Left renal cortex interstitium (tissue), 4 donors: ENCODE results near the gene AKAP6. TPM values are rescaled to one million over a fixed set of nuclear protein-coding genes. Genes with fewer than 3 reads are reported as not detected.
"Not testable (repeated sequence)": the region's sequence is repeated elsewhere in the genome, so short reads cannot be mapped to it uniquely, and the experiment has no call there.

Experiments
- DNase-seq, 4 donors: peaks; one replicate each; pipeline ENCODE4 v3.0.0-alpha.2; 2013; ENCODE audit warnings: low read depth in 4 of 4, low spot score in 2 of 4, missing footprints in 1 of 4
- polyA plus RNA-seq, 4 donors: library from polyadenylated mRNA; unstranded; fragments of 120-200 nt; gene quantifications; one replicate each; pipeline ENCODE4 v1.2.1, GENCODE V29; 2013; ENCODE audit not compliant: insufficient read length in 4 of 4

Gene AKAP6
- polyA plus RNA-seq, 4 donors = 1.8 to 3.6 (median 3.1) TPM

DNA sequence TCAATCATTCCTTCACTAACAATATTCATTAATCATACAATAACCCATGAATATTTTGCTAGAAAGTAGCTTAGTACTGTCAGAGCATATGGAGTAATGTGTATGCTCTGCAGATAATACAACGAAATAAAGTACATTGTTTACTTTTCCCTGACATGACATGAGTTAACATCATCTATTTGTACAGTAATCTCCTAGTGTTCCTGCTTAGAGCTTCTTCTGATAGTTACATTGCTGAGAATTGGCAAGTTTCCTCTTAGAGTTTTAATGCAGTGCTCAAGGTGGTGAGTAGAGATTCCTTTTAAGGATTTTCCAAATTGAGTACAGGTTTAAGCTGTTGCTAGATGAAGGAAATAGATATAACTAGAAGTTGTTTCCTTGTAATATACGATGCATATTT lies 445.1 kb downstream of the AKAP6 start:
- no peak for DNase-seq

DNA sequence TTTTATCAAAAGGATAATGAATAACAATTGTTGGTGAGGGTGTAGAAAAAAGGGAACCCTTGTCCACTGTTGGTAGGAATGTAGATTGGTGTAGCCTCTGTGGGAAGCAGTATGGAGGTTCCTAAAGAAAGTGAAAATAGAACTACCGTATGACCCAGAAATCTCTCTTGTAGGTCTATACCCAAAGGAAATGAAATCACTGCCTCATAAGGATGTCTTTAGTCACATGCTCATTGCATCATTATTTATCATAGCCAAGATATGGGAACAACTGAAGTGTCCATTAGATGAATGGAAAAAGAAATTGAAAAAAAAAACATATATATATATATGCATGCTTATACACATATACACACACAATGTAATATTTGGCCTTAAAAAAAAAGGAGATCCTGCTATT lies 450.7 kb downstream of the AKAP6 start:
- DNase-seq = no peak

DNA sequence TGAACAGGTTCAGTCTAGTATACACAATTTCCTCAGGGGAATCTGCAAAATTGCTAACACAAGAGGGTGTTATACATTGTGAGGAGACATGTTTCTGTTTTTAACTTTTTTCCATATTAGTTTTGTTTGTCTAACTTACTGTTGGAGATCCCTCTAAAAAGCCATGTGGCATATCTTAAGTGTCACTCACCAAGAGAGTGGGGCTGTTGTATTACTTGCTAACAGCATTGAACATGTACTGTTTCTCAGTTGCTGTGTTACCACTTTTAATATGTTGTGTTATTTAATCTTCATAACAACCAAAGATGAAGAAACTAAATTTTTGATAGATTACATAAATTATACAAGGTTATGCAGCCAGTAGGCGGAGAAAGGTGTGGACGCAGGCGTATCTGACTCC lies 455.3 kb downstream of the AKAP6 start:
- DNase-seq = no peak

DNA sequence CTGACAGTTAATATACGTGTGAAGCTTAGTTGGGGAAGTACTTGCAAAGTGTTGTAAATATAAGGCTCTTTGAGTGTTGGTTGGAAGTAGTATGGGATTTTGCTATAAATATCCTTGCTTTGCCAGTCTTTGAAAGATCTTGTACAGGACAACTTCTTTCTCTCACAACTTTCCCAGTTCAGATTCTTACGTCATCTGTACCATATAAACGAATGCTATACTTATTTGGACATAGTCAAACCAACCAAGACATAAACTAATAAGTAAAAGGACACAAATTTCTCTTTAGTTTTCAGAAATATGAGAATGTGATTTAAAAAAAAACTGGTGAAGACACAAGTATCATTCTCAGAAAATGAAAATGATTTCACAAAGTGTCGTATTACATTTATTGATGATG lies 456.5 kb downstream of the AKAP6 start:
- DNase-seq = no peak

DNA sequence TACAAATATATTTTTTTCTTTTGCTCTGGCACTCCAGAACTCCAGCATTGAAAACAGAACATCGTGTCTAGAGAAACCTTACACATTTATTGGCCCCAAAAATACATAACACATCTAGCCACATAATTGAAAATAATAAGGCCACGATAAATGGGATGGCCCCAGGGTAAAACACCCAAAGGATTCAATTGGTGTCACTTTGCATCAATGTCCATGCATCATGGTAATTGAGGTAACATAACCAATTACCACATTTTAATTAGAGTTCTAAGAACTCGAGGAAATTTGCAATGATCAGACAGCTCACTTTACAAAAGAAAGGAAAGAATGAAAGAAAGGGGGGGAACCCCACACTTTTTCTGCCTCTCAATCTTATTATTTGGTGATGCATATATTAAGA lies 457.8 kb downstream of the AKAP6 start:
- DNase-seq = no peak

DNA sequence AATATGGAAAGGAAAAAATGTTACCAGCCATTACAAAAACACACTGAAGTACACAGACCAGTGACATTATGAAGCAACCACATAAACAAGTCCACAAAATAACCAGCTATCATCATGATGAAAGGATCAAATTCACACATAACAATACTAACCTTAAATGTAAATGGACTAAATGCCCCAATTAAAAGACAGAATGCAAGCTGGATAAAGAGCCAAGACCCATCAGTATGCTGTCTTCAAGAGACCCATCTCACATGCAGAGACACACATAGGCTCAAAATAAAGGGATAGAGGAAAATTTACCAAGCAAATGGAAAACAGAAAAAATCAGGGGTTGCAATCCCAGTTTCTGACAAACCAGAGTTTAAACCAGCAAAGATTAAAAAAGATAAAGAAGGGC lies 463.9 kb downstream of the AKAP6 start:
- not testable (repeated sequence) for DNase-seq

DNA sequence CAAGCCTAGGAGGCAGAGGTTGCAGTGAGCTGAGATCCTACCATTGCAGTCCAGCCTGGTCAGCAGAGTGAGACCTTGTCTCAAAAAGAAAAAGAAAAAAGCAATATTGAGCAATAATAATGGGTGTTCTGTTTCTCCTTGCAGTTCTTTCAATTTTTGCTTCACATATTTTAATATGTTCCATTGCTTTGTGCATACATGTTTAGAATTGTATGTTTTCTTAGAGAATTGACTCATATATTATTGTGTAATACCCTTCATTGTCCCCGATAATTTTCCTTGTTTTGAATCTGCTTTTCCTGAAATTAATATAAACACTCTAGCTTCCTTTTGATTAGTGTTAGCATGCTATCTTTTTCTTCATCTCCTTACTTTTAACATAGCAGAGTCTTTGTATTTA lies 471.2 kb downstream of the AKAP6 start:
- DNase-seq = no peak

DNA sequence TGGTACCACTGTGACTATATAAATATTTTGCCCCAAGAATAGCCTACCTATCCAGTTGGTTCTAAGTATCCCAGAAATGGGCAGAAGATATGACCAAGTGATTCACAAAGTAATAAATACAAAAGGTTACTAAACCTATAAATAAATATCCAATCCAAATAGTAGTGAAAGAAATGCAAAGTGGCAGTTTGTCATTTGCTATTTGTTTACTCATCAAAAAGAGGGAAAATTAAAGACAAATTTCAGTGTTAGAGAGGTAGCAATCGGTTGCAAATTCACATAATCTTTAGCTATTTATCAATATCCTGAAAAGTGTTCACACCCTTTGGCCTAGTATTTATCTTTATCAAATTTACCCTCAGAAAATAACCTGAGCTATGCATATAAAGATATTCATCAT lies 473.2 kb downstream of the AKAP6 start:
- DNase-seq = no peak

DNA sequence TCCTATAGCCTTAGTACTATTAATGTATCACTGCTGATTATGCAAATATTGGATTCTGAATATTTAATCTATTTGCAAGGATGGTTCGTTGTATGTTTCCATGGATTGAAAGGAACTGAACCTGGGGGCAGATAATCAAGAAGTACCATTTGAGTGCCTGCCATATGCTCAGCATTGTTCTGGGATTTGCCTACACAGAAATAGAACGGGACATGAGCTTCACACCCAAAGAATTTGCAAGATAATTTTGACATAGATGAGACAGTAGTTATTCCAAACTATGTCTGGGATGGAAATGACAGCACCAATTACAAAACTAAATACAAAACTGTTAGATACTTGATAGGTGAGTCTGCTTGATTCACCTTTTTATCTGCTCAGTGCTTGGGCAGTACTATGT lies 476.9 kb downstream of the AKAP6 start:
- no peak for DNase-seq

DNA sequence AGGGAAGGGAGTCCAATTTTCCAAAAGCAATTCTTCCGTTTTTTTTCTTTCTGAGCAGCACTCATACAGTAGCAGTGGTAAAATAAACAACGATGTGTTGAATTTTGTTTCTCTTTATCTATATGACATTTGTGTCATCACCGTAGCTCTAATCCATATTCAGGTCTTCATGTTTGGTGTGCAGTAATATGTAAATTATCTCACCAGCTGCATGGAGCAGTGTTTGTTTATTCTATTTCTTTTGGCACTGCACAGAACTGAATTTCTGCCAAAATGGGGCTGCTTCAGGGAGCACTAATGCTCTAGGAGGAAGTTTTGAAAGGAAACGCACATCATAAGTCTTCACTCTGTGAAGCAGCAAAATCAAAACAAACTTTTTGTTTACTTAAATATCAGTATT lies 479.5 kb downstream of the AKAP6 start:
- no peak for DNase-seq

DNA sequence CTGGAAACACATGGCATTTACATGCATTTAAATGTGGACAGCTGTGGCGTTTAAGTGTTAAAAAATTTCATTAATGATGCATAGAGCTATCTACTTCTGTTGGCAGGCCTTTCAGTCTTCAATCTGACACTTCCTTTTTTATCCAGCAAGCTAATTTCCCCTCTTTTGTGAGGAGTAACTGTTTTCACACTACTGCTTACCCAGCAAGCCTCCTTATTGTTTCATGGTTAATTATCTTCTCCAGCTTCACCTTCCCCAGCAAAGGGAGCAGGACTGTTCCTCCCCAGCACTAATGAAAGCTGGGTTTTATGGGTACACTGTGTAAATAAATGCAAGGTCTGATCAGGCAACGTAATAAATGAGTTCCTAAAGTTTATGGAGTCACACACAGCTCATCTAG lies 480.2 kb downstream of the AKAP6 start:
- DNase-seq = no peak

DNA sequence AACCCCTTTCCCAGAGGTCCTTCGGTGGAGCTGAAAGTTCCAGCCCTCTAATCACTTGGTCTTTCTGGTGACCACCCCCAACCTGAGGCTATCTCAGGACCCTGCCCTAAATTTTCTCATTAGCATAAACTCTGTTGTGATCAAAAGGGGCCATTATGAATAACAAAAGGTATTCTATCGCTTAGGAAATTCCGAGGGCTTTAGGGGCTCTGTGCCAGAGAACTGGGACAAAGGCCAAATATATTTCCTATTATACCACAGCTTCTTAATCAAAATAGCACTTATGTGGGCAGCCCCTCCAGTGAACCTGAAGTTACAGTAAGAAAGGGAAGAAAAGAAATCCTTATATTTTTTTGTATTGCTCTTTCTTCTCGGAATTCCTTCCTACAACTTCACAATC lies 484.3 kb downstream of the AKAP6 start:
- no peak for DNase-seq

DNA sequence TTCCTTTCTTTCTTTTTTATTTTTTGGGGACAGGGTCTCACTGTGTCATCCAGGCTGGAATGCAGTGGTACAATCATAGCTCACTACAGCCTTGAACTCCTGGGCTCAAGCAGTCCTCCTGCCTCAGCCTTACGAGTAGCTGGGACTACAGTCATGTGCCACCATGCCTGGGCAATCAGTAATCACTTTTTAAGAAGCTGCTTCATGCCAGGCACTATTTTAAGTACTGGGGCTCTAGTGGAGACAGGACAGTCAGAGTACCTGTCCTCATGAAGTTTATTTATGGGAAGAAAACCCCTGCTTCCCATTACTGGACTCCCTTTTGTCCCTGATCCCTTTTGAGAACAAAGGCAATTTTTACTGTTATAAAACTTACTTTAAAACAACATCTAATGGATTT lies 485.6 kb downstream of the AKAP6 start:
- DNase-seq = no peak

DNA sequence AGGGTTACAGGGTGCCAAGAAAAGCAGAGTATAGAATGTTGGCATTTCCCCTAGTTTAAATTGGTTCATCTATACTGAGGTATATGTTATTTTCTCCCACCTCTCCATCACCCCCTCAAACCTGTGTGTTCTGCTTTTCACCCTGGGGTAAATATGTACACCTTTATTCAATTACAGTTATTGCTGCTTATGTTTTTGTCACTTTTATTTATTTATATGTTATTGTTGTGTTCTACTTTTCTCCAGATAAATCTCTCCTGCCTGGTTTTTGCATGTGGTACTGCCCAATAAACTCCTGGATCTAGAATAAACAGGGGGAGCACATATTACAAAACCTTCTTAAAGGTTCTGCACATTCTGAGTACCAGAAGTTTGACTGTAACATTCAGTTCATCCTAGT lies 487.5 kb downstream of the AKAP6 start:
- no peak for DNase-seq

DNA sequence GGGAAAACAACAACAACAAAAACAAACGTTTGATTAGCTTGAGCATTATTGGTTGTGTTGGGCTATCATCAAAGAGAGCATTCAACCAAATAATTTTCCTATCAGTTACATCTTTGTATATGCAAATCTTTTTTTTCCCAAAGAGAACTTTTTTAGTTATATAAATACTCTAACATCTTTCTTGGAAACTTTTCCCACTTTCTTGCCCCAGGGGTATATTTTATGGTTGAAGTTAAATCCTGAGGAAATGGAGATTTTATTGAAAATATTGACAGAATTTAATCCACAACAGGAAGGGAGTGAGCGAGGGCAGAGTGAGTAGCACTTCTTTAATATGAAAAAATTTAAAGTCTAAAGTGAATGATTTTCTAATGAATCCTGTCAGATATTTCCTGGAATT lies 488.7 kb downstream of the AKAP6 start:
- DNase-seq = no peak

DNA sequence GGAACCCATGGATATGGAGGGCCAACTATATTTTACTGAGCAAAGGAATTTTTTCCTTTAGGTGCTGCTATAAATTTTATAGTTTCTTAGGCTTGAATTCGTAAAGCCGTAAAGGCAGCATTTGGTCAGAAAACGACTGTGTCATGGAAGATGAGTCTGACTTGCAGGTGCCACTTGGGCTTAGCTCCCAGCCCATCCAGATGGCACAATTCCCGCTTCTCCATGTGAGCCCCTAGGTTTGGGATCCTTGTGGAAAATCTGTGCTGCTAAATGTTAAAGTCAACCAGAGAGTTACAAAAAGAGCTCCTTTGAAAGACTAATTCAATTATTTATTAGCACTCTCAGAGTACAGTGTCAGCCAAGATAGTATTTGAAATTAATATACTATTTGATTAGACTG lies 489.5 kb downstream of the AKAP6 start:
- no peak for DNase-seq

DNA sequence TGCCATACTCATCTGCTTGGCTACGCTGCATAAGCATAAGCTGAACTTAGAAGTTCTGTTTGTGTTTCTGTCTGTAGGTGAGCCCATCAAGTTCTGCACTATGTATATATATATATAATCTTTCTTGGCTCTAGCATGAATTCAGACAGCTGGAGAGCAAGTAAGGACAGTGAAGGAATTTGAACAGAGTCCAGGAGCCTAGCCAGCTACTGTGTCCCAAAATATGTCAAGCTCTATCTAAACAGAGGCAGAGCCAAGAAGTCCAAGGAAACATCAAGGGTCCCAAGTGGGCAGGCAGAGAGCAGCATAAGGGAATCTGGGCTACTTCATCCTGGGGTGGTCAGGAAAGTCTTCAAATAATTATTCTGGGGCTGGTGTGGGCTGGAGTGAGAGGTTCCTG lies 491.1 kb downstream of the AKAP6 start:
- DNase-seq = no peak

DNA sequence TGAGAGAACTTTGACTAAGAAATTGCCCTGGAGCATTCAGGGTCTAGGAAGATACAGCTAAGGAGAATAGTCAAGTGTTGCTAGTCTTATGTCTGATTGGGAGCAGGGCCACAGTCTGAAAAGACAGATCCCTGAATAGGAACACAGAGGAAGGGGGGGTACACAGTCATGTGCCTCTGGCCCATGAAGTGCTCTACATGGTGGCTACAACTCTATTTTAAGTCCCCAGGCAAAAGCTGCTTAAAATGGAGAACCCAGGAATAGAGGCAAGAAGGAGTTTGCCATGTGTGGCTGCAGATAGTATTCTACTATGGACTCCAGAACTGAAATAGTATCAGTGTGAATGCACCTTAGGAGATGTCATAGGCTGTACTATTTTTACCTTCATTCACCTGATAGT lies 491.6 kb downstream of the AKAP6 start:
- no peak for DNase-seq

DNA sequence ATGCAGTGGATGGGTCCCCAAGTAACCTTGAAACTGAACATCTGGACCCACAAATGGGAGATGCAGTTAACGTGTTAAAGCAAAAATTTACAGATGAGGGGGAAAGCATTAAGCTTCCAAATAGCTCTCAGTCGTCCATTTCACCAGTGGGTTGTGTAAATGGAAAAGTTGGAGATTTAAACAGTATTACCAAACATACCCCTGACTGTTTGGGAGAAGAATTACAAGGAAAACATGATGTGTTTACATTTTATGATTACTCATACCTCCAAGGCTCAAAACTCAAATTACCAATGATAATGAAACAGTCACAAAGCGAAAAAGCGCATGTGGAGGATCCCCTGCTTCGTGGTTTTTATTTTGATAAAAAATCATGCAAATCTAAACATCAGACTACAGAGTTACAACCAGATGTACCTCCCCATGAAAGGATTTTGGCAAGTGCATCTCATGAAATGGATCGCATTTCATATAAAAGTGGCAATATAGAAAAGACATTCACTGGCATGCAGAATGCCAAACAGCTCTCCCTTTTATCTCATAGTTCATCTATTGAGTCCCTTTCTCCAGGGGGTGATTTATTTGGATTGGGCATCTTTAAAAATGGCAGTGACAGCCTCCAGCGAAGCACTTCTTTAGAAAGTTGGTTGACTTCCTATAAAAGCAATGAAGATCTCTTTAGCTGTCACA lies 493.0 kb downstream of the AKAP6 start:
- DNase-seq = no peak

DNA sequence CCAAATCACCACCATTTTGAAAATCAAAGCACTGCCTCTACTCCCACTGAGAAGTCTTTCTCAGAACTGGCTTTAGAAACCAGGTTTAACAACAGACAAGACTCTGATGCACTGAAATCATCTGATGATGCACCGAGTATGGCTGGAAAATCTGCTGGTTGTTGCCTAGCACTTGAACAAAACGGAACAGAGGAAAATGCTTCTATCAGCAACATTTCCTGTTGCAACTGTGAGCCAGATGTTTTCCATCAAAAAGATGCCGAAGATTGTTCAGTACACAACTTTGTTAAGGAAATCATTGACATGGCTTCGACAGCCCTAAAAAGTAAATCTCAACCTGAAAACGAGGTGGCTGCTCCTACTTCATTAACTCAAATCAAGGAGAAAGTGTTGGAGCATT lies 494.6 kb downstream of the AKAP6 start:
- DNase-seq = no peak

DNA sequence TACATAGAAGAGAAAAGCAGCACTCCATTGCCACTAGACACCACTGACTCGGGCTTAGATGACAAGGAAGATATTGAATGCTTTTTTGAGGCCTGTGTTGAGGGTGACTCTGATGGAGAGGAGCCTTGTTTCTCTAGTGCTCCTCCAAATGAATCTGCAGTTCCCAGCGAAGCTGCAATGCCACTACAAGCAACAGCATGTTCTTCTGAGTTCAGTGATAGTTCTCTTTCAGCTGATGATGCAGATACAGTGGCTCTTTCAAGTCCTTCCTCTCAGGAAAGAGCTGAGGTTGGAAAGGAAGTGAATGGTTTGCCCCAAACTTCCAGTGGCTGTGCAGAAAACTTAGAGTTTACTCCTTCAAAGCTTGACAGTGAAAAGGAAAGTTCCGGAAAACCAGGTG lies 495.1 kb downstream of the AKAP6 start:
- DNase-seq = no peak

DNA sequence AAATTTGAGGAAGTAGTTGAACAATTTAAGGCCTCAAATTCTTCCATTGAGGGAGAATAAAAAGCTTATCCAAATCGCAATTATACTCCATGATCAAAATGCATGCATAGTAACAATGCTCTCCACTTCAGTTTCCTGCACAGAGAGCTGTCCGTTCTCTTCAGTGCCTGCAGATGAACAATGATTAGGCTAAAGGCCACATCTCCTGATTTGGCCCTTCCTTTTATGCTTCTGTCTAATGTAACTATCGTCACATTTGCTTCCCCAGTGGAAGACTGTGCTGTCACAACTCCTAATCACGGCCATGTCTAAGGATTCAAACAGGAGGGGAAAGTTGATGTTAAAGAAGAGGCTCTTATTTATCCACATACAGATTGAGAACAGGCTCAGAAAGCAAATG lies 496.0 kb downstream of the AKAP6 start:
- no peak for DNase-seq

DNA sequence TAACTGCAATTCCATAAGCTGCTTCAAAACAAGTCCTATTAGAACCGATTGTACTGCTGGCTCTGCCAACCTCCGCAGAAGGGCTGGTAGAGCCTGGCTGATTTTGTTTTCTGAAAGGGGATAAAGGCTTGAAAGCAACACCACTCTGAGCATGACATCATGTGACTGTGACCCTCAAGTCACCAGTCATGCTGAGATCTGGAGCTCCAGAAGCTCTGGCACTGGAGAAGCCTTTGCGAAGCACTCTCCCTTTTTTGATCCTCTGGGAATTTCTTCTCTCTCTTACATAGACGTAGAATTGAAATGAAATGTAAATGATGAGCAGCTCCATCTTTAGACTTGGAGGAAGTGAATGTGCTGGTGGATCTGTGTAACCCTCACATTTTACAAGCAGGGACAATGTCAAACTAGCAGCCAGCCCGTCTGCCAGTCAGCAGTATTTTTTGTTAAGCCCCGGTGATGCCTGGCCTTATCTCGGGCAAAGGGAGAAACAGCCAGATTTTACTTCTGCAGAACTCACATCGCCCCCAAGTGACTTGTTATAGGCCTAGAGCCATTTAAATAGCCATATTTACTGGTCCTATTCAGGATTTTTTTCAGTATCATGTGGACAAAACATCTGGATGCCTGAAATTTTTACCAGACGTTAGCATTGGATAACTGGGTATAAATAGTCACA lies 497.4 kb downstream of the AKAP6 start:
- no peak for DNase-seq
